OCI-LY1 (cell line): ENCODE data around the gene IFNGR1.

Experiments
- H2AFZ ChIP-seq: fragments of 200-600 bp; sonication (generic), shearing (Covaris generic); 2 replicates; pipeline ENCODE4 v1.6.0; 2014; ENCODE audit warnings: antibody characterized with exemption, mild to moderate bottlenecking, low read length
- H3F3A ChIP-seq: fragments of 200-600 bp; sonication (generic), shearing (Covaris generic); 2 replicates; pipeline ENCODE4 v1.6.0; 2014; ENCODE audit warnings: mild to moderate bottlenecking, antibody characterized with exemption, low read length, moderate library complexity; ENCODE audit not compliant: insufficient read depth
- H3K27ac ChIP-seq: fragments of 200-600 bp; sonication (generic); 2 replicates; pipeline ENCODE4 v1.5.1; 2014; ENCODE audit warnings: low read length, mixed run types, mild to moderate bottlenecking, low read depth; ENCODE audit not compliant: poor library complexity, severe bottlenecking
- H3K27me3 ChIP-seq: fragments of 200-600 bp; sonication (generic); 2 replicates; pipeline ENCODE4 v1.6.0; 2014; ENCODE audit warnings: antibody characterized with exemption, mild to moderate bottlenecking, low read length, moderate library complexity; ENCODE audit not compliant: insufficient read depth
- H3K36me3 ChIP-seq: fragments of 200-600 bp; sonication (generic); 2 replicates; pipeline ENCODE4 v1.6.1; 2014; ENCODE audit warnings: mild to moderate bottlenecking, antibody characterized with exemption, low read length, moderate library complexity, mixed read lengths; ENCODE audit not compliant: insufficient read depth
- H3K4me1 ChIP-seq: fragments of 200-600 bp; sonication (generic); 2 replicates; pipeline ENCODE4 v1.5.1; 2014; ENCODE audit warnings: mild to moderate bottlenecking, low read length, moderate library complexity; ENCODE audit not compliant: insufficient read depth, severe bottlenecking
- H3K4me2 ChIP-seq: fragments of 200-600 bp; sonication (generic), shearing (Covaris generic); 2 replicates; pipeline ENCODE4 v1.6.1; 2014; ENCODE audit warnings: low read length
- H3K4me3 ChIP-seq: fragments of 200-600 bp; sonication (generic); 2 replicates; pipeline ENCODE4 v1.5.1; 2014; ENCODE audit warnings: low read length, low read depth, mild to moderate bottlenecking, mixed read lengths; ENCODE audit not compliant: poor library complexity, severe bottlenecking
- H3K79me2 ChIP-seq: fragments of 200-600 bp; shearing (Covaris generic); 2 replicates; pipeline ENCODE4 v1.6.1; 2016; ENCODE audit warnings: mixed run types, low read length, mixed read lengths; ENCODE audit not compliant: insufficient read depth
- H3K9ac ChIP-seq: fragments of 200-600 bp; sonication (generic), shearing (Covaris generic); 2 replicates; pipeline ENCODE4 v1.6.1; 2014; ENCODE audit warnings: mild to moderate bottlenecking, low read length, mixed read lengths
- H3K9me2 ChIP-seq: fragments of 200-600 bp; sonication (generic), shearing (Covaris generic); 2 replicates; pipeline ENCODE4 v1.6.1; 2014; ENCODE audit warnings: low read depth, mild to moderate bottlenecking, low read length, mixed read lengths
- H3K9me3 ChIP-seq: fragments of 200-600 bp; shearing (Covaris generic); 2 replicates; pipeline ENCODE4 v1.6.1; 2014; ENCODE audit warnings: low read length, mixed read lengths
- H4K20me1 ChIP-seq: fragments of 200-600 bp; sonication (generic), shearing (Covaris generic); 2 replicates; pipeline ENCODE4 v1.6.0; 2016; ENCODE audit warnings: mild to moderate bottlenecking, low read length; ENCODE audit not compliant: insufficient read depth
- EZH2 ChIP-seq: fragments of 200-600 bp; sonication (generic), shearing (Covaris generic); IDR thresholded peaks from 2 replicates; pipeline ENCODE4 v1.8.0; 2017; ENCODE audit warnings: borderline replicate concordance, mixed run types, mild to moderate bottlenecking, antibody characterized with exemption, low read length, moderate library complexity, mixed read lengths
- TF ChIP-seq, protein P1 (sequence below): fragments of 200-600 bp; sonication (generic), shearing (Covaris generic); IDR thresholded peaks from 2 replicates; pipeline ENCODE4 v1.5.1; 2017; ENCODE audit warnings: mild to moderate bottlenecking, antibody characterized with exemption, low read length, moderate library complexity, mixed read lengths

IFNGR1 gene

DNA sequence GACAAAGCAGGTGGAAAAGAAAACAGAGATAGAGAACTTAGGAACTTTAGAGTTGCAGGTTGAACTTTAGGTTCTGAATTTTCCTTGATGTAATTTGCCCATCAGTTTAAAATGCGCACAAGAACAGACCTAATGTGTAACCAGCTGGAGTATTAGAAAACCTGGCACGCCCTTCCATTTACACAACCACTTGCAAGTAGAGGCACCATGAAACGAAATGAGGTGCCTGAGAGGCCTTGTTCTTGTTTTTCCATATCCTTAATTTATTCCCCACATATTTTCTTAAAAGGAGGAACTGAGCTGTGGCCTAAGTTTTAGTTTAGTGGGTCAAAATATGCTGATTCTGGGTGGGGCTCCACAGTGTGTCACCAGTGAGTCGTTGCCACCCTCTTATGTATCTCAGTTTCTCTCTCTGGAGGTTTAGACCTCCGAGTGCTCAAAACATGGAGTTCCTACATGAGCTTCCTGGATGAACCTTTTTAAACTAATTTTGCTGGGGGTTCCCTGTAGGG is 28.5 kb downstream of the IFNGR1 start:
- no peak overlapping the region for H3K27ac ChIP-seq
- H3K4me1 ChIP-seq = no peaks in the 10 kb centered on the region
- H3K9ac ChIP-seq = no peak overlapping the region
- TF ChIP-seq EZH2 = no peak
- TF ChIP-seq, protein P1, sequence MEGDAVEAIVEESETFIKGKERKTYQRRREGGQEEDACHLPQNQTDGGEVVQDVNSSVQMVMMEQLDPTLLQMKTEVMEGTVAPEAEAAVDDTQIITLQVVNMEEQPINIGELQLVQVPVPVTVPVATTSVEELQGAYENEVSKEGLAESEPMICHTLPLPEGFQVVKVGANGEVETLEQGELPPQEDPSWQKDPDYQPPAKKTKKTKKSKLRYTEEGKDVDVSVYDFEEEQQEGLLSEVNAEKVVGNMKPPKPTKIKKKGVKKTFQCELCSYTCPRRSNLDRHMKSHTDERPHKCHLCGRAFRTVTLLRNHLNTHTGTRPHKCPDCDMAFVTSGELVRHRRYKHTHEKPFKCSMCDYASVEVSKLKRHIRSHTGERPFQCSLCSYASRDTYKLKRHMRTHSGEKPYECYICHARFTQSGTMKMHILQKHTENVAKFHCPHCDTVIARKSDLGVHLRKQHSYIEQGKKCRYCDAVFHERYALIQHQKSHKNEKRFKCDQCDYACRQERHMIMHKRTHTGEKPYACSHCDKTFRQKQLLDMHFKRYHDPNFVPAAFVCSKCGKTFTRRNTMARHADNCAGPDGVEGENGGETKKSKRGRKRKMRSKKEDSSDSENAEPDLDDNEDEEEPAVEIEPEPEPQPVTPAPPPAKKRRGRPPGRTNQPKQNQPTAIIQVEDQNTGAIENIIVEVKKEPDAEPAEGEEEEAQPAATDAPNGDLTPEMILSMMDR = no peak
- peaks cover 13% of the 10 kb centered on the region; the same call in 1 of the 2 replicates for H3K9me3 ChIP-seq
- H3K4me2 ChIP-seq = no peak overlapping the region
- H3K9me2 ChIP-seq = no peaks in the 10 kb centered on the region
- no peaks in the 10 kb centered on the region for H3K36me3 ChIP-seq
- H4K20me1 ChIP-seq = no peaks in the 10 kb centered on the region
- no peak overlapping the region for H2AFZ ChIP-seq
- no peaks in the 10 kb centered on the region for H3K27me3 ChIP-seq
- no peaks in the 10 kb centered on the region for H3F3A ChIP-seq
- no peaks in the 10 kb centered on the region for H3K79me2 ChIP-seq
- no peak overlapping the region for H3K4me3 ChIP-seq

DNA sequence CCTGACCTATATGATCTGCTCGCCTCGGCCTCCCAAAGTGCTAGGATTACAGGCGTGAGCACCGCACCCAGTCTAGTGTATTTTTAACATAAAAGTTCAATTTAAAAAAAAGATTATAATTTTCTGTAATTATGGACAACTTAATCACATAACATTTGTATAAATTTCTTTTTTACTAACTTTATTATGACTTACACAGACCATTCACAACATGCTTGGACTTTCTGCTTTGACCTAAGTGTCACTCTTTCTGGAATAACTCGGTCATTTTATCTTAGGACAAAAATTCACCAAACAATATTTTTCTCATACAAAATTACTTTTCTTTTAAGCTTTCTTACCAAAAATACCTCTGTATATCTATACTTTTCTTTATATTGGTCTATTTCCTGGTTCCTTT is 30.3 kb downstream of the IFNGR1 start:
- H3K27ac ChIP-seq = no peak overlapping the region
- no peaks in the 10 kb centered on the region for H3K9me2 ChIP-seq
- H3K36me3 ChIP-seq = no peaks in the 10 kb centered on the region; the same call in 1 of the 2 replicates
- H3K4me1 ChIP-seq = no peaks in the 10 kb centered on the region
- no peaks in the 10 kb centered on the region for H4K20me1 ChIP-seq
- H3K9me3 ChIP-seq = peaks cover 13% of the 10 kb centered on the region; the same call in 1 of the 2 replicates
- H3K4me2 ChIP-seq = no peak overlapping the region
- no peak overlapping the region for H3K9ac ChIP-seq
- H3K27me3 ChIP-seq = no peaks in the 10 kb centered on the region
- no peak overlapping the region for H2AFZ ChIP-seq
- no peak for TF ChIP-seq EZH2
- TF ChIP-seq, protein P1 = no peak
- H3F3A ChIP-seq = no peaks in the 10 kb centered on the region
- H3K4me3 ChIP-seq = no peak overlapping the region
- H3K79me2 ChIP-seq = no peaks in the 10 kb centered on the region

DNA sequence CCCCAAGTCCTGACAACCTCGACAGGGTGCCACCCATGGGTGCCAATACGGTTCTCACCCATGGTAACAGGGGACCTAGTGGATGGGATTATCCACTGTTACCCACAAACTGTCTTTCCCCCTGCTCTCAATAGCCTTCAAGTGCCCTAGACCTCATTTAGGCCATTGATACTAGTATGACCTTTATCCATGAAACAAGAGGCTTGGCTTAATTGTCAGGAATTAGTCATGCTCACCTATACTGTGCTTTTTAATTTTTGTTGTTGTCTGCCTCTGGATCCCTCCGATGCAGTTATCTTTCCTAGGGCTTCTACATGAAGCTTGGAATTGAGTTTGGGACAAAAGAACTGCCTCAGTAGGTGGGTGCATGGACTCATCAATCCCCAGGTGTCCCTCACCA is 33.9 kb downstream of the IFNGR1 start:
- H3K4me3 ChIP-seq = no peak overlapping the region
- H3K79me2 ChIP-seq = no peaks in the 10 kb centered on the region
- H3K9ac ChIP-seq = no peak overlapping the region
- H3K27me3 ChIP-seq = no peaks in the 10 kb centered on the region
- H3K4me2 ChIP-seq = no peak overlapping the region
- no peak for TF ChIP-seq EZH2
- TF ChIP-seq, protein P1 = no peak
- H2AFZ ChIP-seq = no peak overlapping the region
- no peaks in the 10 kb centered on the region for H4K20me1 ChIP-seq
- no peak overlapping the region for H3K27ac ChIP-seq
- H3K9me2 ChIP-seq = no peaks in the 10 kb centered on the region
- peaks cover 12% of the 10 kb centered on the region; the same call in 1 of the 2 replicates for H3K9me3 ChIP-seq
- no peaks in the 10 kb centered on the region; the same call in 1 of the 2 replicates for H3K36me3 ChIP-seq
- no peaks in the 10 kb centered on the region for H3K4me1 ChIP-seq
- H3F3A ChIP-seq = no peaks in the 10 kb centered on the region
